Activated T-cell treated with anti-CD3 and anti-CD28 coated beads for 48 hours (primary cell): ENCODE results near the gene LRMDA.

Experiments
- DNase-seq: peaks from one replicate; pipeline ENCODE4 v3.0.0-alpha.2; 2020; ENCODE audit warnings: low read depth

Gene LRMDA

GRCh38 chr10:75646218-75646915 lies 214.9 kb downstream of the LRMDA start:
- DNase-seq, result no peak

GRCh38 chr10:75646916-75647315 lies 215.5 kb downstream of the LRMDA start:
- DNase-seq, result no peak

- no peak for DNase-seq
Measured at GRCh38 chr10:75647675-75648074, 216.3 kb downstream of the LRMDA start.

- no peak for DNase-seq
Measured at GRCh38 chr10:75648351-75648750, 216.9 kb downstream of the LRMDA start.

GRCh38 chr10:75648854-75649253 lies 217.4 kb downstream of the LRMDA start:
- no peak for DNase-seq

GRCh38 chr10:75649466-75649865 lies 218.0 kb downstream of the LRMDA start:
- DNase-seq, result no peak

- DNase-seq, result no peak
Measured at GRCh38 chr10:75650648-75651047, 219.2 kb downstream of the LRMDA start.

- DNase-seq, result no peak
Measured at GRCh38 chr10:75651417-75651816, 220.0 kb downstream of the LRMDA start.

- no peak for DNase-seq
Measured at GRCh38 chr10:75652146-75652740, 220.8 kb downstream of the LRMDA start.

GRCh38 chr10:75653761-75654160 lies 222.3 kb downstream of the LRMDA start:
- no peak for DNase-seq

- no peak for DNase-seq
Measured at GRCh38 chr10:75654171-75654771, 222.8 kb downstream of the LRMDA start.

- DNase-seq, result no peak
Measured at GRCh38 chr10:75654772-75655171, 223.3 kb downstream of the LRMDA start.

GRCh38 chr10:75655791-75656451 lies 224.5 kb downstream of the LRMDA start:
- DNase-seq, result no peak

GRCh38 chr10:75657351-75657750 lies 225.9 kb downstream of the LRMDA start:
- no peak for DNase-seq

- no peak for DNase-seq
Measured at GRCh38 chr10:75658036-75658435, 226.6 kb downstream of the LRMDA start.

- no peak for DNase-seq
Measured at GRCh38 chr10:75658496-75658895, 227.1 kb downstream of the LRMDA start.

GRCh38 chr10:75658915-75659314 lies 227.5 kb downstream of the LRMDA start:
- no peak for DNase-seq

- DNase-seq, result no peak
Measured at GRCh38 chr10:75660823-75661222, 229.4 kb downstream of the LRMDA start.

GRCh38 chr10:75662715-75663114 lies 231.3 kb downstream of the LRMDA start:
- no peak for DNase-seq

- DNase-seq, result no peak
Measured at GRCh38 chr10:75663947-75664664, 232.7 kb downstream of the LRMDA start.

GRCh38 chr10:75664968-75665367 lies 233.5 kb downstream of the LRMDA start:
- no peak for DNase-seq

- DNase-seq, result no peak
Measured at GRCh38 chr10:75665707-75666106, 234.3 kb downstream of the LRMDA start.
